ENCODE results near the gene GATAD2B.

GATAD2B gene

GRCh38 chr1:153951801-153952200, 29.0 kb upstream of the GATAD2B start:
- no peak for DNase-seq (ENCODE audit: low read depth in 2 of 2, low spot score in 1 of 2)

- DNase-seq (ENCODE audit: low read depth in 2 of 2, low spot score in 1 of 2), result no peak
Observed at GRCh38 chr1:153951183-153951582, 28.4 kb upstream of the GATAD2B start.

DNA sequence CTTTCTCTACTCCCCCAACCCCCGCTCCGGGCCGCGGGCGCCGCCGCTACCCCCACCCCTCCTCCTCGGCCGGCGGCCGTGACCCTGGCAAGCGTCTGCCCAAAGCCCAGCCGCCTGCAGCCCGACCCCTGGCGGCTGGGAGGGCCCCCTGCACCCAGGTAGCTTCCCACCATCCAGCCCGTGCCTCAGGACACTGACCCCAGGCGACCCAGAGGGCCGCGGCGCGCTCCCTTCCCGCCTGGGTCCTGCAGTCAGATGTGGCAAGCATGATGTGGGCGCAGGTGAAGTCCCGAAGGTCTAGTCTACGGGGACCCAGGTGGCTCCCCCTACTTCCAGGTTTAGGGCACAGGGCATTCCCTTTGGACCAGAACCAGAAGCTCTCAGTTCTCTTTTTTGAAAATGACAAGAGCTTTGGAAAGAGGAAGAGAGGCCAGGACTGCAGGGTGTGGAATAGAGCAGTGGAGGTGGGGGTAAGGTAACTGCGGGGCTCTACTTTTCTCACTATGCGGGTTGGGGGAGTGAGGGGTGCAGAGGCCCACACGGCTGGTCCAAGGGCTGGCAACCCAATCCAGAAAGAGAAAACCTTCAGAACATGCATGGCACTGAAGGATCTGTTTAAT, 24.0 kb upstream of the GATAD2B start, which contains the start of gene DENND4B:
Gene DENND4B, minus strand, starts transcription at position 97 of the 620 bp plus-strand sequence. CDS start 2,344 bp downstream, outside the sequence.
- DNase-seq (ENCODE audit: low read depth in 2 of 2, low spot score in 1 of 2), result peak; percentile 37 to 55

DNA sequence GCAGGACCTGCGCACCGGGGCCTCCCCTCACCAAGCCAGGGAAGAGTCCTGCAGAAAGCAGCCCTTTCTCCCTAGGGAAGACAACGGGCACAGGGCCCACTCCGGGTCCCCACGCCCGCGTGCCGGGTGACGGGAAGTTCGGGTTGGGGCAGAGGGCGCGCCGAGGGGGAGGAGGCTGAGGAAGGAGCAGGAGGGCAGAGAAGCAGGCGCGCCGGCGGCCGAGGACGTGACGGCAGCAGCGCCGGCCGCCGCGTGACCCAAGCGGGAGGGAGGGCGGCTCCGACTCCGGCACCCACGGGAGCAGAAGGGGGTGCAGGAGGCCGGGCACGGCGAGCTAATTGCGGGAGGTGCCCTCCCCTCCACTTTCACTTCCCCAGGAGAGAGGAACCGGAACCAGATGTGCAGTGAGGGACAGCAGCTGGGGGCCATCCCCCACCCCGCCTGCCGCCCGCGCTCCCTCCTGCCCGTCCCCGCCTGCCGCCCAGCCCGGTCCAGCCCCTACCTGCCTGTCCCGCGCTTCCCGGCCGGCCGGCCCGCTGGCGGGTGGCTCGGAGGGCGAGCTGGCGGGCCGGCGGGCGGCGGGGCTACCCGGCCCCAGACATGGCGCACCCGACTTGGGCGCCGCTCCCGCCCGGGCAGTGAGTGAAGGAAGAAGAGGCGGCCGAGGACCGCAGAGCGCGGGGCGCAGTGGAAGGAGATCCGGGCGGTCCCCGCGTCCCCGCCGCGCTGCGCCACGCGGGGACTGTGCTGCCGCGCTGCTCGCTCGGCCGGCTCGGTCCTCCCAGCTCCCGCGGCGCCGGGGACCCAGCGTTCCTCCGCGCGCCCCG, 23.2 kb upstream of the GATAD2B start:
- DNase-seq (ENCODE audit: low read depth in 2 of 2, low spot score in 1 of 2), result peak; percentile 46 to 52

DNA sequence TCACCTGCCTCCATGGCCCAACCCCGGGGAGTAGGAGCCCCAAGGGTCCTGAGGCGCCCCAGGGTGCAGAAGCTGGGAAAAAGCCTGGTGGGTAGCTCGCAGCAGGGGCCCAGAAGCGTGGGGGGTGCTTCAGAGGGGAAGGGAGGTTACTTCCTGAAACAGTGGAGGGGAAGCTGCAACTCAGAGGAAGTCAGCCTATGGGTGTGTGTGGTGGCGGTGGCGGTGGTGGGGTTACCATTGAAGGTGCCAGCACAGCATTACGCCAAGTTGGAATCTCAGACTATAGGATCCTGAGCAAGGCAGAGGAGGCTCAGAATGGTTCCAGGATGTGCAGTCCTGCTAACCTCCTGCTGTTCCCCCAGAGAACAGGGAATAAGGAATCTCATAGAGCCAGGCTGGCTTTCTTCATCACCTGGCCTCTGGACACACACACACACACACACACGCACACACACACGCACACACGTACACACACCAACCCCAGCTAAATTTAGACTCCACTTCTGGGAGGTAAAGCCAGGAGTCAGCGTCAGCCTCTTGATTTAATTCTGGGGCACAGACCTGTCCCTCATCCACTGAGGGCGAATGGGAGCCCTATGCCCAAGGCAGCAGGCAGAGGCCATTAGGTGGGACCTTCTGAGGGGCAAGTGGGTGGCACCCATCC, 22.5 kb upstream of the GATAD2B start:
- peak; percentile 62 to 70 for DNase-seq (ENCODE audit: low read depth in 2 of 2, low spot score in 1 of 2)

DNA sequence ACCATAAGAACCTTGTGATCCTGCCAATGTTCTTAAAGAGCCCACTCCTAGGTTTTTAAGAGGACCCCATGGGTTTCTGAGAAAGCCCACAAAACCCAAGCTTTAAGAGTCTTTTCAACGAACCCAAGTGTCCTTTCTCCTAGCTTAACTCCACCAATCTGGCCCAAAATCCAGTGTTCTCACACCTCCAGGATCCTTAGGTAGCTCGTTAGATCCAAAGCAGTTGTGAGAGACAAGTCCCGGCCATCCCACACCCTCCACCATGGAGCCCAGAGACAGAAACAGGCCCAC, 22.0 kb upstream of the GATAD2B start:
- DNase-seq (ENCODE audit: low read depth in 2 of 2, low spot score in 1 of 2), result no peak

- no peak for DNase-seq (ENCODE audit: low read depth in 2 of 2, low spot score in 1 of 2)
Observed at GRCh38 chr1:153944005-153944826, 21.4 kb upstream of the GATAD2B start.

DNA sequence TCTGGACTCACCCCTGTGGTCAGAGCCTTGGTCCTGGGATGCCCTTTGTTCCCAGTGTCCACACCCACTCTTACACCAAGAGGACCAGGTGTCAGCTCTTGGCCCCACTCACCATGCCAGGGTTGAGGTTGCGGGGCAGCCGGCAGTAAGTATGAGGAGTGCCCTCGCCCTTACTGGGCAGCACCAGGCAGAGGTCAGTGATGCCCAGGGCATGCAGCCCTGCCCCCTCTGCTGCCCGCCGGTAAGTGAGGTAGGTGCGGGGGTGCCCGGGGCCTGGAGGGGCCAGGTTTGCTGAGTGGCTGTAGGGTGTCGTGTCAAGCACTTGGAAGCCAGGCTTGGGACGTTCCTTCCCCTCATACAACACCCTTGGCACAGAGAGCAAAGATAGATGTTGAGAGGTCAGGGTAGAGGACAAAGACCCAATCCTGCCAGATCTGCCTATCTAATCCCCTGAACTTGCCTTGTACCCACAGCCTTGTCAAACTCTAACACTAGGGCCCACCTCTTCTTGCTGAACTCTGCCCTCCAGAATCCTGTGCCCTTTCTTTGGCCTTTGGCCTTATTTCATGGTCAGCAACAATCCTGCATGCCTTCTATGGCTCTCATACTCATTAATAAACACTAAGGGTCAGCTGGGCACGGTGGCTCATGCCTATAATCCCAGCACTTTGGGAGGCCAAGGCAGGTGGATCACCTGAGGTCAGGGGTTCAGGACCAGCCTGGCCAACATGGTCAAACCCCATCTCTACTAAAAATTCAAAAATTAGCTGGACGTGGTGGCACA, 20.2 kb upstream of the GATAD2B start:
- DNase-seq (ENCODE audit: low read depth in 2 of 2, low spot score in 1 of 2), result no peak

GRCh38 chr1:153941826-153942725, 19.3 kb upstream of the GATAD2B start:
- no peak for DNase-seq (ENCODE audit: low read depth in 2 of 2, low spot score in 1 of 2)

DNA sequence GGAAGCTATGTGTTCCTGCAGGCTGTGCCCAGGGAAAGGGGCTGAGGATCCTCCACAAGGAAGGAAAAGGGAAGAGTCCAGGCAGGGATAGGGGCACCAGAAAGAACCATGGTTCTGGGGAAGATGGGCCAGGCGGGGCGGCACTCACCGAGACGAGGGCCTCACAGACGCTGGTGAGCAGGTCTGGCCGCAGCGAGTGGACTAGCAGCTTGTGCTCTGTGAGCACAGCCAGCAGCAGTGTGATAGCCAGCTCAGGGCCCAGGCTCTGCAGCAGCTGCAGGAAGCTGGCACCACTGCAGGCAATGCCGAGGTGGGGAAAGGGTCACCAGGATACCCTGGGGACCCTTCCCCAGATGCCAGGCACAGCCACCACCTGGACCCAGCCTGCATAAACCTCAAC, 18.0 kb upstream of the GATAD2B start:
- no peak for DNase-seq (ENCODE audit: low read depth in 2 of 2, low spot score in 1 of 2)

- DNase-seq (ENCODE audit: low read depth in 2 of 2, low spot score in 1 of 2), result no peak
Observed at GRCh38 chr1:153939476-153939875, 16.7 kb upstream of the GATAD2B start.

DNA sequence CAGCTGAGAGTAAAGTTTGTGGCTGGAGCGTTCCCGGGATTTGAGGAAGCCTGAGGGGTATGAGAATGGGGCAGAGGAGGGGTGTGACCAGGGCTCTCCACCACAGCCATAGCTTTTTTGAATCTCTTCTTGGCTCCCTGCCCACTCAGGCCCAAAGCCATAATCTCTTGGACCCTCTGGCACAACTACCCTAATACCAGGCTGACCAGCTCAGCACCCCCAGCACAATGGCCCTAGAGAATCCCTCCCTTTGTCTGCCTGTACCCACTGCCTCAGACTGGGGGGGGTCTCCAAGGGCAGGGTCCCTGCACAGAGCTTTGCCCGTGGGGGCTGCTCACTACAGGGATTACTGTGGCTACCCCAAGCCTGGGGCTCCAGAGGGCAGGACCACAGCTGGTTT, 16.2 kb upstream of the GATAD2B start:
- no peak for DNase-seq (ENCODE audit: low read depth in 2 of 2, low spot score in 1 of 2)

- no peak for DNase-seq (ENCODE audit: low read depth in 2 of 2, low spot score in 1 of 2)
Observed at GRCh38 chr1:153937331-153937730, 14.6 kb upstream of the GATAD2B start.

GRCh38 chr1:153936011-153936802, 13.4 kb upstream of the GATAD2B start:
- no peak for DNase-seq (ENCODE audit: low read depth in 2 of 2, low spot score in 1 of 2)

DNA sequence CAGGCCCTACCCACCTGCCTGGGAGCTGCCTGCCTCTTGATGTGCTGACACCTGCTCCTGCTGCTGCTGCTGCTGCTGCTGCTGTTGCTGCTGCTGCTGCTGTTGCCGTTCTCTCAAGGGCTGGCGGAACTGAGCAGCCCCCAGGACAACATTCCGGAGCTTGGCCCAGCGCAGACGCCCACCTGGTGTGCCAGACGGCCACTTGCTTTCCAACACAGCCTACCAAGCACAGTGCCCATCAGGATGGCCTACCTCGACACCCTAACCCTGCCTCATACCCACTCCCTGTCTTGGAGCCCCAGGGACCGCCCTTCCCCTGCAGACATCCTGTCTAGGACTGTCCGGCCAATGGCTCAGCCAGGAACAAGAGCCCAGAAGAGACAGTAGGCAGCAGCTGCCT, 12.0 kb upstream of the GATAD2B start:
- no peak for DNase-seq (ENCODE audit: low read depth in 2 of 2, low spot score in 1 of 2)

GRCh38 chr1:153933955-153934354, 11.2 kb upstream of the GATAD2B start:
- DNase-seq (ENCODE audit: low read depth in 2 of 2, low spot score in 1 of 2), result no peak

DNA sequence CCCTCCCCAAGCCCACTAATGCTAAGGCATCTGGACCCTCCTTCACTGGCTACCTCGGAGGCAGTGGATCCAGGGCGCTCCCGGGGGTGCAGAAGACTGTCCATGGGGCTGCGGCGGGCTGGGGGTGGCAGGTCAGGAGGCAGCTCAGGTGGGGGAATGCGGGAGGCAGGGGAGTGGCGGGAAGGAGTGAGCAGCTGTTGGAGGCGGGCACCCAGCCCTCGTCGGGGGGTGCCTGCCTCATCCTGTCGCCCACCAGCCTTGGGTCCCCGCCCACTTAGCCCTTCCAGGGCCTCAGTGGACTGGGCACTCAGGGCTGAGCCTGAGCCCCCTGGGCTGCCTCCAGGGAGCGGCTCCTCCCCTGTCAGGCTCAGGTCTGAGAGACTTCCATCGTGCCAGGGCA, 10.7 kb upstream of the GATAD2B start:
- no peak for DNase-seq (ENCODE audit: low read depth in 2 of 2, low spot score in 1 of 2)

- no peak for DNase-seq (ENCODE audit: low read depth in 2 of 2, low spot score in 1 of 2)
Observed at GRCh38 chr1:153932156-153933131, 9.7 kb upstream of the GATAD2B start.

All from stimulated activated CD8-positive, alpha-beta memory T cell treated with anti-CD3 and anti-CD28 coated beads, Interleukin-4, amount 100 ng/mL, for 1 hour (primary cell).